GM23338 (cell line): ENCODE results near the gene PDE7B. TPM values are rescaled to one million over a fixed set of nuclear protein-coding genes. Genes with fewer than 3 reads are reported as not detected.

Experiments
- ATAC-seq: fragments of 200-7000 bp; cut with Tn5 transposase; 3 replicates; pipeline ENCODE4 v1.9.1; 2020
- DNase-seq: peaks from one replicate; pipeline ENCODE4 v3.0.0-alpha.2; 2015; ENCODE audit warnings: low spot score
- H2AFZ ChIP-seq: fragments of 200-600 bp; sonication (generic); 2 replicates; pipeline ENCODE4 v1.8.0; 2016; ENCODE audit warnings: antibody characterized with exemption, mild to moderate bottlenecking, moderate library complexity
- H3F3A ChIP-seq: fragments of 200-600 bp; sonication (generic); replicated peaks from 2 replicates; pipeline ENCODE4 v1.8.0; 2017; ENCODE audit warnings: antibody characterized with exemption, mixed run types, low read depth
- H3K27ac ChIP-seq: fragments of 200-600 bp; sonication (generic); 2 replicates; pipeline ENCODE4 v1.6.1; 2016; ENCODE audit warnings: low read depth
- H3K27me3 ChIP-seq: fragments of 200-600 bp; sonication (generic); 2 replicates; pipeline ENCODE4 v1.8.0; 2016; ENCODE audit warnings: mild to moderate bottlenecking, mixed run types, moderate library complexity; ENCODE audit not compliant: insufficient read depth
- H3K36me3 ChIP-seq: fragments of 200-600 bp; sonication (generic); 2 replicates; pipeline ENCODE4 v1.8.0; 2016; ENCODE audit warnings: mild to moderate bottlenecking; ENCODE audit not compliant: insufficient read depth
- H3K4me1 ChIP-seq: fragments of 200-600 bp; sonication (generic); 2 replicates; pipeline ENCODE4 v1.8.0; 2016; ENCODE audit warnings: mild to moderate bottlenecking, moderate library complexity; ENCODE audit not compliant: insufficient read depth
- H3K4me2 ChIP-seq: fragments of 200-600 bp; sonication (generic); 2 replicates; pipeline ENCODE4 v1.7.1; 2017; ENCODE audit warnings: mixed run types
- H3K4me3 ChIP-seq: fragments of 200-600 bp; sonication (generic); 2 replicates; pipeline ENCODE4 v1.6.1; 2016; ENCODE audit warnings: mixed run types
- H3K79me2 ChIP-seq: fragments of 200-600 bp; sonication (generic); replicated peaks from 2 replicates; pipeline ENCODE4 v1.8.0; 2017; ENCODE audit warnings: mild to moderate bottlenecking; ENCODE audit not compliant: insufficient read depth
- H3K9me2 ChIP-seq: fragments of 200-600 bp; sonication (generic); 2 replicates; pipeline ENCODE4 v1.8.0; 2017; ENCODE audit not compliant: insufficient read depth
- H4K20me1 ChIP-seq: fragments of 200-600 bp; sonication (generic); replicated peaks from 2 replicates; pipeline ENCODE4 v1.8.0; 2017; ENCODE audit warnings: mild to moderate bottlenecking; ENCODE audit not compliant: insufficient read depth
- H3K27ac Mint-ChIP-seq: 2 replicates; pipeline ENCODE4 v1.8.0; 2020; ENCODE audit warnings: inconsistent platforms, mild to moderate bottlenecking, moderate library complexity, mixed read lengths
- H3K27me3 Mint-ChIP-seq: 3 replicates; pipeline ENCODE4 v1.8.0; 2022; ENCODE audit warnings: low read depth, mild to moderate bottlenecking, moderate library complexity, mixed read lengths, inconsistent platforms; ENCODE audit not compliant: insufficient read depth, poor library complexity
- H3K36me3 Mint-ChIP-seq: 3 replicates; pipeline ENCODE4 v1.8.0; 2021; ENCODE audit warnings: low read depth, mild to moderate bottlenecking, inconsistent platforms, moderate library complexity, mixed read lengths
- H3K4me1 Mint-ChIP-seq: 3 replicates; pipeline ENCODE4 v1.8.0; 2020; ENCODE audit warnings: mild to moderate bottlenecking, inconsistent platforms, mixed read lengths
- H3K4me3 Mint-ChIP-seq: 3 replicates; pipeline ENCODE4 v1.8.0; 2021; ENCODE audit warnings: moderate library complexity, mild to moderate bottlenecking, inconsistent platforms, mixed read lengths
- H3K9me3 Mint-ChIP-seq: 3 replicates; pipeline ENCODE4 v1.8.0; 2020; ENCODE audit warnings: moderate library complexity, mild to moderate bottlenecking, inconsistent platforms, mixed read lengths
- CREB1 ChIP-seq: fragments of 250-450 bp; sonication (Bioruptor Pico); IDR thresholded peaks from 2 replicates; pipeline ENCODE4 v1.5.0; 2020; ENCODE audit warnings: low read depth, mild to moderate bottlenecking, moderate library complexity
- POLR2AphosphoS5 ChIP-seq: IDR thresholded peaks from 2 replicates; pipeline ENCODE4 v1.6.1; 2016; ENCODE audit warnings: antibody characterized with exemption, low read depth
- ZNF331 ChIP-seq: fragments of 250-450 bp; sonication (Bioruptor Pico); IDR thresholded peaks from 2 replicates; pipeline ENCODE4 v1.5.0; 2020; ENCODE audit warnings: low read depth, mild to moderate bottlenecking, moderate library complexity
- polyA plus RNA-seq: library from polyadenylated mRNA; unstranded; fragments of >200 nt; fragmentation: Nextera tagmentation; extraction: Ambion mirVana; gene quantifications from 2 replicates; pipeline ENCODE4 v1.2.1, GENCODE V29; 2016
- total RNA-seq: library from RNA; depleted of rRNA; stranded (reverse); fragments of >200 nt; shearing (Covaris generic); gene quantifications from 2 replicates; pipeline ENCODE4 v1.2.3, GENCODE V29; 2014
- TF ChIP-seq, protein P1 (sequence below): IDR thresholded peaks from one replicate; pipeline ENCODE4 v1.6.1; 2018; ENCODE audit warnings: antibody characterized with exemption; ENCODE audit not compliant: unreplicated experiment
- TF ChIP-seq, protein P2 (sequence below), 2 experiments: fragments of 200-600 bp in 1 of 2; sonication (generic) in 1 of 2; conservative IDR thresholded peaks; 2 replicates each; pipeline versions ENCODE4 v1.5.1 to v1.6.1; 2016 to 2017; ENCODE audit warnings: antibody characterized with exemption in 2 of 2, low read depth in 2 of 2, mild to moderate bottlenecking in 2 of 2, moderate library complexity in 1 of 2
- TF ChIP-seq, protein P3 (sequence below): fragments of 250-450 bp; sonication (Bioruptor Pico); IDR thresholded peaks from 2 replicates; pipeline ENCODE4 v1.5.0; 2020; ENCODE audit warnings: mild to moderate bottlenecking, moderate library complexity

The PDE7B gene
- total and polyA plus RNA-seq, 2 experiments from 2014 or later = 0.07 TPM; not detected in 1

DNA sequence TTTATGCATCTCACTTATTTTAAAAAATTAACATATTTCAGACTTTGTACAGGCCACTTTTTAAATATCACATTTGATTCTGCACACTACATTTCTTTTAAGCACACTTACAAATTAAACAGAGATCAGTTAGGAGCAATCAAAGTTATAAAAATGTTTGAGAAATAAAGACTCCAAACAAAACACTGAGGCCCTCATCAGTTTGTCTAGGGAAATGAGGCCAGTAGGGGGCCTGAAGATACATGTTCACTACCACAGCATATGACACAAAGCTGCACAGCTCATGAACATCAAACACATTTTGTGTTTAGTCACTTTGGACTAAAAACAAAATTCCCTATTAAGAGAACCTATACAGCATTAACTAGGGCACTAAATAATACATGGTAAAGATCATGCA is 180.5 kb downstream of the PDE7B start:
- H3K36me3 Mint-ChIP-seq = no peaks in the 10 kb centered on the region
- no peaks in the 10 kb centered on the region for H4K20me1 ChIP-seq
- DNase-seq (no peak), ATAC-seq (no peak)
- no peaks in the 10 kb centered on the region for H3K27me3 Mint-ChIP-seq
- no peaks in the 10 kb centered on the region for H3F3A ChIP-seq
- no peak overlapping the region for H3K27ac Mint-ChIP-seq
- H3K4me3 ChIP-seq = no peak overlapping the region
- H3K4me1 Mint-ChIP-seq = peaks cover 4% of the 10 kb centered on the region; the same call in 2 of the 3 replicates
- no peak overlapping the region for H3K27ac ChIP-seq
- H3K4me1 ChIP-seq = no peaks in the 10 kb centered on the region
- no peaks in the 10 kb centered on the region for H3K9me2 ChIP-seq
- no peaks in the 10 kb centered on the region for H3K79me2 ChIP-seq
- TF ChIP-seq, protein P1, sequence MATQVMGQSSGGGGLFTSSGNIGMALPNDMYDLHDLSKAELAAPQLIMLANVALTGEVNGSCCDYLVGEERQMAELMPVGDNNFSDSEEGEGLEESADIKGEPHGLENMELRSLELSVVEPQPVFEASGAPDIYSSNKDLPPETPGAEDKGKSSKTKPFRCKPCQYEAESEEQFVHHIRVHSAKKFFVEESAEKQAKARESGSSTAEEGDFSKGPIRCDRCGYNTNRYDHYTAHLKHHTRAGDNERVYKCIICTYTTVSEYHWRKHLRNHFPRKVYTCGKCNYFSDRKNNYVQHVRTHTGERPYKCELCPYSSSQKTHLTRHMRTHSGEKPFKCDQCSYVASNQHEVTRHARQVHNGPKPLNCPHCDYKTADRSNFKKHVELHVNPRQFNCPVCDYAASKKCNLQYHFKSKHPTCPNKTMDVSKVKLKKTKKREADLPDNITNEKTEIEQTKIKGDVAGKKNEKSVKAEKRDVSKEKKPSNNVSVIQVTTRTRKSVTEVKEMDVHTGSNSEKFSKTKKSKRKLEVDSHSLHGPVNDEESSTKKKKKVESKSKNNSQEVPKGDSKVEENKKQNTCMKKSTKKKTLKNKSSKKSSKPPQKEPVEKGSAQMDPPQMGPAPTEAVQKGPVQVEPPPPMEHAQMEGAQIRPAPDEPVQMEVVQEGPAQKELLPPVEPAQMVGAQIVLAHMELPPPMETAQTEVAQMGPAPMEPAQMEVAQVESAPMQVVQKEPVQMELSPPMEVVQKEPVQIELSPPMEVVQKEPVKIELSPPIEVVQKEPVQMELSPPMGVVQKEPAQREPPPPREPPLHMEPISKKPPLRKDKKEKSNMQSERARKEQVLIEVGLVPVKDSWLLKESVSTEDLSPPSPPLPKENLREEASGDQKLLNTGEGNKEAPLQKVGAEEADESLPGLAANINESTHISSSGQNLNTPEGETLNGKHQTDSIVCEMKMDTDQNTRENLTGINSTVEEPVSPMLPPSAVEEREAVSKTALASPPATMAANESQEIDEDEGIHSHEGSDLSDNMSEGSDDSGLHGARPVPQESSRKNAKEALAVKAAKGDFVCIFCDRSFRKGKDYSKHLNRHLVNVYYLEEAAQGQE = no peak
- no peak for TF ChIP-seq POLR2AphosphoS5
- TF ChIP-seq, protein P2, sequence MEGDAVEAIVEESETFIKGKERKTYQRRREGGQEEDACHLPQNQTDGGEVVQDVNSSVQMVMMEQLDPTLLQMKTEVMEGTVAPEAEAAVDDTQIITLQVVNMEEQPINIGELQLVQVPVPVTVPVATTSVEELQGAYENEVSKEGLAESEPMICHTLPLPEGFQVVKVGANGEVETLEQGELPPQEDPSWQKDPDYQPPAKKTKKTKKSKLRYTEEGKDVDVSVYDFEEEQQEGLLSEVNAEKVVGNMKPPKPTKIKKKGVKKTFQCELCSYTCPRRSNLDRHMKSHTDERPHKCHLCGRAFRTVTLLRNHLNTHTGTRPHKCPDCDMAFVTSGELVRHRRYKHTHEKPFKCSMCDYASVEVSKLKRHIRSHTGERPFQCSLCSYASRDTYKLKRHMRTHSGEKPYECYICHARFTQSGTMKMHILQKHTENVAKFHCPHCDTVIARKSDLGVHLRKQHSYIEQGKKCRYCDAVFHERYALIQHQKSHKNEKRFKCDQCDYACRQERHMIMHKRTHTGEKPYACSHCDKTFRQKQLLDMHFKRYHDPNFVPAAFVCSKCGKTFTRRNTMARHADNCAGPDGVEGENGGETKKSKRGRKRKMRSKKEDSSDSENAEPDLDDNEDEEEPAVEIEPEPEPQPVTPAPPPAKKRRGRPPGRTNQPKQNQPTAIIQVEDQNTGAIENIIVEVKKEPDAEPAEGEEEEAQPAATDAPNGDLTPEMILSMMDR (conservative IDR thresholded peaks at IDR 0.05; ENCODE audit: low read depth in 2 of 2) = peak; percentile 28 to 39
- TF ChIP-seq, protein P3, sequence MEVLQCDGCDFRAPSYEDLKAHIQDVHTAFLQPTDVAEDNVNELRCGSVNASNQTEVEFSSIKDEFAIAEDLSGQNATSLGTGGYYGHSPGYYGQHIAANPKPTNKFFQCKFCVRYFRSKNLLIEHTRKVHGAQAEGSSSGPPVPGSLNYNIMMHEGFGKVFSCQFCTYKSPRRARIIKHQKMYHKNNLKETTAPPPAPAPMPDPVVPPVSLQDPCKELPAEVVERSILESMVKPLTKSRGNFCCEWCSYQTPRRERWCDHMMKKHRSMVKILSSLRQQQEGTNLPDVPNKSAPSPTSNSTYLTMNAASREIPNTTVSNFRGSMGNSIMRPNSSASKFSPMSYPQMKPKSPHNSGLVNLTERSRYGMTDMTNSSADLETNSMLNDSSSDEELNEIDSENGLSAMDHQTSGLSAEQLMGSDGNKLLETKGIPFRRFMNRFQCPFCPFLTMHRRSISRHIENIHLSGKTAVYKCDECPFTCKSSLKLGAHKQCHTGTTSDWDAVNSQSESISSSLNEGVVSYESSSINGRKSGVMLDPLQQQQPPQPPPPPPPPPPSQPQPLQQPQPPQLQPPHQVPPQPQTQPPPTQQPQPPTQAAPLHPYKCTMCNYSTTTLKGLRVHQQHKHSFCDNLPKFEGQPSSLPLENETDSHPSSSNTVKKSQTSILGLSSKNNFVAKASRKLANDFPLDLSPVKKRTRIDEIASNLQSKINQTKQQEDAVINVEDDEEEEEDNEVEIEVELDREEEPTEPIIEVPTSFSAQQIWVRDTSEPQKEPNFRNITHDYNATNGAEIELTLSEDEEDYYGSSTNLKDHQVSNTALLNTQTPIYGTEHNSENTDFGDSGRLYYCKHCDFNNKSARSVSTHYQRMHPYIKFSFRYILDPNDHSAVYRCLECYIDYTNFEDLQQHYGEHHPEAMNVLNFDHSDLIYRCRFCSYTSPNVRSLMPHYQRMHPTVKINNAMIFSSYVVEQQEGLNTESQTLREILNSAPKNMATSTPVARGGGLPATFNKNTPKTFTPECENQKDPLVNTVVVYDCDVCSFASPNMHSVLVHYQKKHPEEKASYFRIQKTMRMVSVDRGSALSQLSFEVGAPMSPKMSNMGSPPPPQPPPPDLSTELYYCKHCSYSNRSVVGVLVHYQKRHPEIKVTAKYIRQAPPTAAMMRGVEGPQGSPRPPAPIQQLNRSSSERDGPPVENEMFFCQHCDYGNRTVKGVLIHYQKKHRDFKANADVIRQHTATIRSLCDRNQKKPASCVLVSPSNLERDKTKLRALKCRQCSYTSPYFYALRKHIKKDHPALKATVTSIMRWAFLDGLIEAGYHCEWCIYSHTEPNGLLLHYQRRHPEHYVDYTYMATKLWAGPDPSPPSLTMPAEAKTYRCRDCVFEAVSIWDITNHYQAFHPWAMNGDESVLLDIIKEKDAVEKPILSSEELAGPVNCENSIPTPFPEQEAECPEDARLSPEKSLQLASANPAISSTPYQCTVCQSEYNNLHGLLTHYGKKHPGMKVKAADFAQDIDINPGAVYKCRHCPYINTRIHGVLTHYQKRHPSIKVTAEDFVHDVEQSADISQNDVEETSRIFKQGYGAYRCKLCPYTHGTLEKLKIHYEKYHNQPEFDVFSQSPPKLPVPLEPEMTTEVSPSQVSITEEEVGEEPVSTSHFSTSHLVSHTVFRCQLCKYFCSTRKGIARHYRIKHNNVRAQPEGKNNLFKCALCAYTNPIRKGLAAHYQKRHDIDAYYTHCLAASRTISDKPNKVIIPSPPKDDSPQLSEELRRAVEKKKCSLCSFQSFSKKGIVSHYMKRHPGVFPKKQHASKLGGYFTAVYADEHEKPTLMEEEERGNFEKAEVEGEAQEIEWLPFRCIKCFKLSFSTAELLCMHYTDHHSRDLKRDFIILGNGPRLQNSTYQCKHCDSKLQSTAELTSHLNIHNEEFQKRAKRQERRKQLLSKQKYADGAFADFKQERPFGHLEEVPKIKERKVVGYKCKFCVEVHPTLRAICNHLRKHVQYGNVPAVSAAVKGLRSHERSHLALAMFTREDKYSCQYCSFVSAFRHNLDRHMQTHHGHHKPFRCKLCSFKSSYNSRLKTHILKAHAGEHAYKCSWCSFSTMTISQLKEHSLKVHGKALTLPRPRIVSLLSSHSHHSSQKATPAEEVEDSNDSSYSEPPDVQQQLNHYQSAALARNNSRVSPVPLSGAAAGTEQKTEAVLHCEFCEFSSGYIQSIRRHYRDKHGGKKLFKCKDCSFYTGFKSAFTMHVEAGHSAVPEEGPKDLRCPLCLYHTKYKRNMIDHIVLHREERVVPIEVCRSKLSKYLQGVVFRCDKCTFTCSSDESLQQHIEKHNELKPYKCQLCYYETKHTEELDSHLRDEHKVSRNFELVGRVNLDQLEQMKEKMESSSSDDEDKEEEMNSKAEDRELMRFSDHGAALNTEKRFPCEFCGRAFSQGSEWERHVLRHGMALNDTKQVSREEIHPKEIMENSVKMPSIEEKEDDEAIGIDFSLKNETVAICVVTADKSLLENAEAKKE (CRISPR knock-in tag) = no peak
- no peak for TF ChIP-seq CREB1 (CRISPR knock-in tag)
- no peak for TF ChIP-seq ZNF331 (CRISPR knock-in tag)
- H3K4me3 Mint-ChIP-seq = no peak overlapping the region
- no peak overlapping the region for H2AFZ ChIP-seq
- no peaks in the 10 kb centered on the region for H3K36me3 ChIP-seq
- no peak overlapping the region for H3K4me2 ChIP-seq
- H3K27me3 ChIP-seq = no peaks in the 10 kb centered on the region
- no peaks in the 10 kb centered on the region for H3K9me3 Mint-ChIP-seq
